ENCODE data around the gene IQCC. TPM values are rescaled to one million over a fixed set of nuclear protein-coding genes. Genes with fewer than 3 reads are reported as not detected.

Gene IQCC
- total and polyA plus RNA-seq, 2 donors (not counting 1 experiment from before 2014, with no cell fraction given) = 2.0 to 2.3 TPM

DNA sequence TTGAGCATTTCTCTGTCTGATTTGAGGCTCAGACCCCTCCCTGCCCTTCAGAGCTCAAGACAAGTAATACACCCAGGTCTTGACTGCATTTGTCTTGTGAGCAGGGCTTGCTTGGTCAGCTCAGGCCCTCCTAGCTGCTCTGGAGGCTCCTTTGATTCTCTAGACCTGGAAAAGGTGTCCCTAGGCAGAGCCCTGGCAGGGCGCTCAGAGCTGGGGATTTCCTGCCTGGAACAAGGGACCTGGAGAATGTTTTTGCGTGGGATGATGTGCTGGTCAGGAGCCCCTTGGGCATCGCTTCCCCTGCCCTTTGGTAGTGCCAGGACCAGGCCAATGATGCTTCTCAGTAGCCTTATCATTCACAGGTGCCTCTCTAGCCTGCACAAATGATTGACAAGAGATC, 9.9 kb upstream of the IQCC start:
- H3K36me3 ChIP-seq (ENCODE audit: control insufficient read depth, insufficient read depth, low read length) = peaks cover 48% of the 10 kb centered on the region
- H3K4me3 ChIP-seq (replicated peaks in 1 of 4; ENCODE audit: control extremely low read depth in 1 of 4, insufficient read depth in 1 of 4, low read depth in 3 of 4, low read length in 4 of 4) = no peak overlapping the region
- H3K27me3 ChIP-seq (ENCODE audit: control insufficient read depth, insufficient read depth, low read length) = no peaks in the 10 kb centered on the region
- H3K79me2 ChIP-seq (ENCODE audit: control insufficient read depth, insufficient read depth, low read length) = no peaks in the 10 kb centered on the region
- H3K9ac ChIP-seq (ENCODE audit: insufficient read depth, low read length) = no peak overlapping the region
- H2AFZ ChIP-seq (ENCODE audit: low read length) = no peak overlapping the region
- no peak overlapping the region for H3K27ac ChIP-seq (ENCODE audit: insufficient read depth, low read length)
- H3K4me2 ChIP-seq (ENCODE audit: extremely low read depth, insufficient read depth, low read length) = no peak overlapping the region
- TF ChIP-seq EZH2 (IDR thresholded peaks at IDR 0.05; ENCODE audit: low read length, missing control alignments) = no peak
- TF ChIP-seq, protein P1, sequence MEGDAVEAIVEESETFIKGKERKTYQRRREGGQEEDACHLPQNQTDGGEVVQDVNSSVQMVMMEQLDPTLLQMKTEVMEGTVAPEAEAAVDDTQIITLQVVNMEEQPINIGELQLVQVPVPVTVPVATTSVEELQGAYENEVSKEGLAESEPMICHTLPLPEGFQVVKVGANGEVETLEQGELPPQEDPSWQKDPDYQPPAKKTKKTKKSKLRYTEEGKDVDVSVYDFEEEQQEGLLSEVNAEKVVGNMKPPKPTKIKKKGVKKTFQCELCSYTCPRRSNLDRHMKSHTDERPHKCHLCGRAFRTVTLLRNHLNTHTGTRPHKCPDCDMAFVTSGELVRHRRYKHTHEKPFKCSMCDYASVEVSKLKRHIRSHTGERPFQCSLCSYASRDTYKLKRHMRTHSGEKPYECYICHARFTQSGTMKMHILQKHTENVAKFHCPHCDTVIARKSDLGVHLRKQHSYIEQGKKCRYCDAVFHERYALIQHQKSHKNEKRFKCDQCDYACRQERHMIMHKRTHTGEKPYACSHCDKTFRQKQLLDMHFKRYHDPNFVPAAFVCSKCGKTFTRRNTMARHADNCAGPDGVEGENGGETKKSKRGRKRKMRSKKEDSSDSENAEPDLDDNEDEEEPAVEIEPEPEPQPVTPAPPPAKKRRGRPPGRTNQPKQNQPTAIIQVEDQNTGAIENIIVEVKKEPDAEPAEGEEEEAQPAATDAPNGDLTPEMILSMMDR (conservative IDR thresholded peaks at IDR 0.05 in 1 of 2, IDR thresholded peaks at IDR 0.05 in 1 of 2; ENCODE audit: low read depth in 1 of 2, low read length in 2 of 2) = no peak
- DNase-seq (ENCODE audit: low read depth in 2 of 2) = no peak
- no peaks in the 10 kb centered on the region for H3K9me3 ChIP-seq (ENCODE audit: control insufficient read depth, insufficient read depth, low read depth, low read length)
- peaks cover 14% of the 10 kb centered on the region for H3K4me1 ChIP-seq (ENCODE audit: control insufficient read depth, extremely low read depth, insufficient read depth, low read length)
- no peaks in the 10 kb centered on the region for H4K20me1 ChIP-seq (ENCODE audit: control insufficient read depth, extremely low read depth, insufficient read depth, low read length)

DNA sequence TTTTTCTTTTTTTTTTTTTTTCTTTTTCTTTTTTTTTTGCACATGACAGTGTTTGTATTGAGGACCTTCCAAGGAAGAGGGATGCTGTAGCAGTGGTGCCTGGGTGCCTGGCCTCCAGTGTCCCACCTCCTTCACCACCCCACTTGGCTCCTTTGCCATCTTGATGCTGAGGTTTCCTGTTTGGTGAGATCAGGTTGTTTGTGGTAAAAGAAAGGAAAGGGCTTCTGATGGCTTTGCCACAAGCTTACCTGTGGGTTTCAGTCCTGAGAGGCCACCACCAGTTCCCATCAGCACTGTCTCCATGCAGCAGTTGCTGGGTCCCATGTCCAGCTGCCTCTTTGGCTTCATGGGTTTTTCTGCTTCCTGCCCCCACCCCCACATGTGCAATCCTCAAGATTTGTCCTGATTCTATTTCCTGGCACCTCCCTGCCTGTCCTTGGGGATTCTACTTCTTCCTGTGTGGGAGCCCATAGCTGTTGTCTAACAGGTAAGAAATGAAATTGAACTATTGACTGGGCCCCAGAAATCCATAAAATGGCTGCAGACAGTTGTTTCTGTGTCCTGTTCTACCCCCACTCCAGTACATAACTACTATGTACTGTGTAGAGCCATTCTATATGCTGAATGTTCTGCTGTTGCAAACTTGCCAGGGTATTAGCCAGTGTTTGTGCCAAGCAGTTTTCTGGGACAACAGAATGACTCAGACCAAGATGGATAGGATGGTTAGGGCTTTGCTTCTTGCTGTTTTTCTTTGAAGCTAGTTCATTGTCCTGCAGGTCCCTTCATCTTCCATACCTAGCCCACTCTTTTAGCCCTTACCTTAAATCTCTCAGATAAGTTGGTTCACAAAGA, 9.3 kb upstream of the IQCC start:
- Histone ChIP-seq H4K20me1 (ENCODE audit: control insufficient read depth, extremely low read depth, insufficient read depth, low read length) (no peaks in the 10 kb centered on the region), H3K79me2 (ENCODE audit: control insufficient read depth, insufficient read depth, low read length) (no peaks in the 10 kb centered on the region), H3K4me2 (ENCODE audit: extremely low read depth, insufficient read depth, low read length) (no peak overlapping the region), H3K27ac (ENCODE audit: insufficient read depth, low read length) (no peak overlapping the region), H3K4me3 (replicated peaks in 1 of 4; ENCODE audit: control extremely low read depth in 1 of 4, insufficient read depth in 1 of 4, low read depth in 3 of 4, low read length in 4 of 4) (no peak overlapping the region), H3K4me1 (ENCODE audit: control insufficient read depth, extremely low read depth, insufficient read depth, low read length) (peaks cover 14% of the 10 kb centered on the region), H2AFZ (ENCODE audit: low read length) (no peak overlapping the region), H3K36me3 (ENCODE audit: control insufficient read depth, insufficient read depth, low read length) (peaks cover 45% of the 10 kb centered on the region), H3K9me3 (ENCODE audit: control insufficient read depth, insufficient read depth, low read depth, low read length) (no peaks in the 10 kb centered on the region), H3K27me3 (ENCODE audit: control insufficient read depth, insufficient read depth, low read length) (no peaks in the 10 kb centered on the region), H3K9ac (ENCODE audit: insufficient read depth, low read length) (no peak overlapping the region)
- TF ChIP-seq, protein P1 (conservative IDR thresholded peaks at IDR 0.05 in 1 of 2, IDR thresholded peaks at IDR 0.05 in 1 of 2; ENCODE audit: low read depth in 1 of 2, low read length in 2 of 2) = no peak
- no peak for TF ChIP-seq EZH2 (IDR thresholded peaks at IDR 0.05; ENCODE audit: low read length, missing control alignments)
- DNase-seq (ENCODE audit: low read depth in 2 of 2) = peak in 1 of 2 donors; percentile 53

DNA sequence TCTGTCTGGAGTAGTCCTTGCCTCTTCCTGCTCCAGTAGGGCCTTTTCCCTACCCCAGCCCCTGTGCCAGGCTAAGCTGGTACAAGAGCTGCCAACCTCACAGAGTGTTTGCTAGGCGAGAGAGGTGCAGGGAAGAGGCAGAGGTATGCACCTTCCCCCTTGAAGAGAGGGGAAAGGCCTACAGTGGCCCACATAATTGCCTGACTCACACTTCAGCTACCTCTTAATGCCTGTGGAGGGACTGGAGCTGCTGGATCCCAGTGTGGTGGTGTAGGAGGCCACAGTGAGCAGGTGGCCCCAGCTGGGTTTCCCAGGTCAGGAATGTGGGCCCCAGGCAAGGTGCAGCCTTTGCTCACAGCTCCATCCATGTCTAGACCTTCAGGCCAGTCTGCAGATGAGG, 8.4 kb upstream of the IQCC start:
- no peak for DNase-seq (ENCODE audit: low read depth in 2 of 2)
- Histone ChIP-seq H3K9ac (ENCODE audit: insufficient read depth, low read length) (no peak overlapping the region), H3K4me1 (ENCODE audit: control insufficient read depth, extremely low read depth, insufficient read depth, low read length) (peaks cover 18% of the 10 kb centered on the region), H3K27ac (ENCODE audit: insufficient read depth, low read length) (no peak overlapping the region), H3K27me3 (ENCODE audit: control insufficient read depth, insufficient read depth, low read length) (no peaks in the 10 kb centered on the region), H2AFZ (ENCODE audit: low read length) (no peak overlapping the region), H3K4me2 (ENCODE audit: extremely low read depth, insufficient read depth, low read length) (no peak overlapping the region), H3K36me3 (ENCODE audit: control insufficient read depth, insufficient read depth, low read length) (peaks cover 41% of the 10 kb centered on the region), H4K20me1 (ENCODE audit: control insufficient read depth, extremely low read depth, insufficient read depth, low read length) (no peaks in the 10 kb centered on the region), H3K4me3 (replicated peaks in 1 of 4; ENCODE audit: control extremely low read depth in 1 of 4, insufficient read depth in 1 of 4, low read depth in 3 of 4, low read length in 4 of 4) (no peak overlapping the region), H3K9me3 (ENCODE audit: control insufficient read depth, insufficient read depth, low read depth, low read length) (no peaks in the 10 kb centered on the region), H3K79me2 (ENCODE audit: control insufficient read depth, insufficient read depth, low read length) (no peaks in the 10 kb centered on the region)
- TF ChIP-seq, protein P1 (conservative IDR thresholded peaks at IDR 0.05 in 1 of 2, IDR thresholded peaks at IDR 0.05 in 1 of 2; ENCODE audit: low read depth in 1 of 2, low read length in 2 of 2) = no peak
- no peak for TF ChIP-seq EZH2 (IDR thresholded peaks at IDR 0.05; ENCODE audit: low read length, missing control alignments)

All from fibroblast of lung (primary cell).